Mucosa of gallbladder (tissue), 1 donor: ENCODE results near the gene ST8SIA6. TPM values are rescaled to one million over a fixed set of nuclear protein-coding genes. Genes with fewer than 3 reads are reported as not detected.
"Not testable (repeated sequence)": the region's sequence is repeated elsewhere in the genome, so short reads cannot be mapped to it uniquely, and the experiment has no call there.

Experiments used
- DNase-seq: peaks from one replicate; pipeline ENCODE4 v3.0.0-alpha.2; 2020; ENCODE audit warnings: low spot score
- total RNA-seq: library from RNA; stranded (reverse); gene quantifications from one replicate; pipeline ENCODE4 v1.2.1, GENCODE V29; 2021
- donor health status: DM: no; HTN: no; CAD: no.

The ST8SIA6 gene, protein sequence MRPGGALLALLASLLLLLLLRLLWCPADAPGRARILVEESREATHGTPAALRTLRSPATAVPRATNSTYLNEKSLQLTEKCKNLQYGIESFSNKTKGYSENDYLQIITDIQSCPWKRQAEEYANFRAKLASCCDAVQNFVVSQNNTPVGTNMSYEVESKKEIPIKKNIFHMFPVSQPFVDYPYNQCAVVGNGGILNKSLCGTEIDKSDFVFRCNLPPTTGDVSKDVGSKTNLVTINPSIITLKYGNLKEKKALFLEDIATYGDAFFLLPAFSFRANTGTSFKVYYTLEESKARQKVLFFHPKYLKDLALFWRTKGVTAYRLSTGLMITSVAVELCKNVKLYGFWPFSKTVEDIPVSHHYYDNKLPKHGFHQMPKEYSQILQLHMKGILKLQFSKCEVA
- 0.92 TPM for total RNA-seq

DNA sequence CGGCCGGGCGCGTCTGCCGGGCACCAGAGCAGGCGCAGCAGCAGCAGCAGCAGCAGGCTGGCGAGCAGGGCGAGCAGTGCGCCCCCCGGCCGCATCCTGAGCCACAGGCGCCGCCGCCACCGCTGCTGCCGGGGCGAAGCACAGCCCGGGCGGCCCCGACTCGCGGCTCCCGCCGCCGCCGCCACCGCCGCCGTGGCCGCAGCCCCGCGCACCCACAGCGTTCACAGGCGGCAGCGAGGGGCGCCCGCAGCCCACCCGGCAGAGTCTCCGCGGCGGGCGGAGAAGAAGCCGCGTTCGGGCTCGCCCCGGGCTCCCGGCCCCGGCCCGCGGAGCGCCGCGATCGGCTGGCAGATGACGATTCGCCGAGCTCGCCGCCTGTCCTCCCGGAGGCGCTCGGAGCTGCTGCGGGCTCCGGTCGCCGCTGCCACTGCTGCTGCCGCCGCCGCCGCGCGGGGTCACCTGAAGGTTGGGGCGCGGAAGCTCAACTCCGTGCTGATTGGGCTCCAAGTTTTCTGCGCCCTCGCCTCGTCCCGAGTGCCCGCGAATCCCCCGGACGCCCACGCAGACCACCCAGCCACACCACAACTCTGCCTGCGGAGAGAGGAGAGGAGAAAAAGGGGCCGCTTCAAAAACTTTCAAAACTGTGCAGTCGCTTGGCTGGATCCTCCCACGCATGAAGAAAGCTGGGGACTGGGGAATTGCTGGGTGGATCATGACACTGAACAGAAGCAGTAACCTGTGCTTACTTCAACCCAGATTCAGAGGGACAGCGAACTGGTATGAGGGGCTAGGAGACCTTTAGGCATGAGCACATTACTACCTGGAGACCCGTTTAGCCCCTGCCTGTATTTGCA, at the start of gene ST8SIA6:
TSS of gene ST8SIA6 (minus strand) at position 435 of the 854 bp plus-strand sequence. CDS start at position 95, 340 bp downstream.
- peak; percentile 33 for DNase-seq

DNA sequence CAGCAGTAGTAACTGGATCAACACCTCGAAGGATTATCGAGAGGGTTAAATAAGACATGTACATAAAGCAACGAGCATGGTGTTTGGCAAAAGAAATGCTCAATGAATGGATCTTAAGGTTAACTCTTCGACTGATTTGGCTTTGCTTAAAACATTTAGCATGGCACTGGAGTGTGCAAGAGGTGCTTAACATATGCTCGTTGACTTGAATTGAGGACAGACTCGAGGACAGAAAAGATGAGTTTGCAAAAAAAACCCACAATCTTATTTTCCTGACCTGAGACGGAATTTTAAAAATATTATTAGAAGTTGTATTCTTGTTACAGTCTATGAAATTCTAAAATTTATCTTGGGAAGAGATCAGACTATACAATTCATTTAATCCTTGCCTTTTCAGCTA, 49.4 kb upstream of the ST8SIA6 start:
- DNase-seq, result no peak

DNA sequence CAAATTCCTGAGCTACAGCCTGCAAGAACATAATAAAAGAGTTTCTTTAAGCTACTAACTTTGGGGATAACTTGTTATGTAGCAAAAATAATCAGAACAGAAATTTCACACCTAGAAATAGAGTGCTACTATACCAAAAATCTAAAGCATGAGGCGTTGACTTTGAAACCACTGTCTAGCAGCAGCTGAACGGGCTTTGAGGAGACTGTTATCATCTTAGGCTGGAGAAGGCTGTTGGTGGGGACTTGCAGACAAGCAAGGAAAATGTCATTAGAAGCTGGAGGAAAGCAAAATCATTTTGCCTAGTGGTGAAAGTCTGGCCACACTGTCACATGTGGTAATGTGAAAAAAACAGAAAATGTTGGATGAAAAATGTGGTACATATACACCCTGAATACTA, 48.4 kb upstream of the ST8SIA6 start:
- DNase-seq, result no peak

DNA sequence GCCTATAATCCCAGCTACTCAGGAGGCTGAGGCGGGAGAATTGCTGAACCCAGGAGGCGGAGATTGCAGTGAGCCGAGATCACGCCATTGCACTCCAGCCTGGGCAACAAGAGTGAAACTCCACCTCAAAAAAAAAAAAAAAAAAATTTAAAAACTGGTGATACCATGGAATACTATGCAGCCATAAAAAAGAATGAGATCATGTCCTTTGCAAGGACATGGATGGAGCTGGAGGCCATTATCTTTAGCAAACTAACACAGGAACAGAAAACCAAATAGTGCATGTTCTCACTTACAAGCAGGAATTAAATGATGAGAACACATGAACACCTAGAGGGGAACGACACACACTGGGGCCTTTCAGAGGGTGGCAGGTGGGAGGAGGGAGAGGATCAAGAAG, 44.6 kb upstream of the ST8SIA6 start:
- DNase-seq, result not testable (repeated sequence)

DNA sequence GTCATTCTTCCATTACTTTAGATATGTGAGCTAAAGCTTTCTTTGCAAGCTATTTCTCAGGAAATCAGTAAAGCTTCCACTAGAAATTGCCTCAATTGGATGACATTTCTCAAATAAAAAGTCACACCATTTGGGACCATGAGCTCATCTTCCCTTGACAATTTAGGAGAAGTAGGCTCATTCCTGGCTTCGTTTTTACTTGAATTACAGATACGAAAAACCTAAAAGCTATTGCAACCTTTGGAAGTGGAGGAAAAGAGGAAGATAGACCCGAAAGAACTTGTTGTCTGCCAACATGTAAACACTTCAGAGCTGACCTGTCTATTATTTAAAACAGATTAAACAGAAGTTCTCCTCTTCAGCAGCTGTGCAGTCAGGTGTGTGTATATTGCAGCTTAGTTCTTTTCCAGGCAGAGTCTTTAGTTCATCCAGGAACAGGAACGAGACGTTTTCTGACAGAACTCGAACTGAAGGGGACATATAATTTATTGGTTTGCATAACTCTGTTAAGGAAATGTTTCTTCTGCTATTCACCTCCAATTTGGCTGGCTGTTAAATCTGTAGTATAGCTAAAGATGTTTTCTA, 43.1 kb upstream of the ST8SIA6 start:
- no peak for DNase-seq

DNA sequence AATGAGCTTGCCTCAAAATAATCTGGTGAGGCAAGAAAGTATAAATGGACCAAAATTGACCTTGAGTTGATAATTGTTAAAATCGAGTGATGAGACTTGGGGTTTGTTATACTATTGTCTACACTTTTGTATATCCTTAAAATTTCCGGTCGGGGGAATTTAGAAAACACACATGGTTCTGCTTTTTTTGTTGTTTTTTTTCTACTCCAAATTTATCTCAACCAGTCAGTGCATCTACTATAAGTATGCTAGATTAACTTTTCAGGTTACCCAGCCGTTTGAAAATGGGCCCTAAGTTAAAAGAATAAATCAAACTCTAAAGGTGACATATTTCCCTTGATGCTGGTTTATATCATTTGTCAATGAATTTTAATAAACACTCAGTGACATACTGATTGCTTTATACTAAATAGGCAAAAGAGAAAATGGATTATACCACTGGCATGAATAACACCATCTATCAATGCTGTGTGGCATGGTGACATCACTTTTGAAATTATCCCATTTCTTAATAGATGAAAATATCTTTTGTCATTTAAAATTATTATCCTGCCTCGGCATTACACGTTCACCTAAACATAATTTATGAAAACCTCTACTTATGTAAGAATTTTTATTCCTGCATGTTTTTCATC, 40.3 kb upstream of the ST8SIA6 start:
- no peak for DNase-seq

DNA sequence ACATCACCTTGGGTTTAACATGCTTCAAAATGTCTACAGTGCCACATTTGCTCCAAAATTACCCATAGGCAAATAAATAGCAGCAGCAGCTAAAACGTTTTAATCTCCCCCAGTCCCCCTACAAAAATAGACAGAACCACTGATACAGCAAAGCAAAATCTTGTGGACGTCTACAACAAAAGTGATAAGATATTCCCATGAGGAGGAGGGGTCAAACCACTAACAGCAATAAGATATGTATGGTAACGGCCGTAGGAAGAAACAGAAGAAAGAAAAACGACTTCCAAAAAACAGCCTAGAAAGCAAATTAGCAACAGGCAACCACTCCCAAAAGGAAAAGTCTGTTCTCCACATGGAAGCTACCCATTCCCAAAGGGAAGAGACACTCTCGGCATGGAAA, 34.5 kb upstream of the ST8SIA6 start:
- no peak for DNase-seq

DNA sequence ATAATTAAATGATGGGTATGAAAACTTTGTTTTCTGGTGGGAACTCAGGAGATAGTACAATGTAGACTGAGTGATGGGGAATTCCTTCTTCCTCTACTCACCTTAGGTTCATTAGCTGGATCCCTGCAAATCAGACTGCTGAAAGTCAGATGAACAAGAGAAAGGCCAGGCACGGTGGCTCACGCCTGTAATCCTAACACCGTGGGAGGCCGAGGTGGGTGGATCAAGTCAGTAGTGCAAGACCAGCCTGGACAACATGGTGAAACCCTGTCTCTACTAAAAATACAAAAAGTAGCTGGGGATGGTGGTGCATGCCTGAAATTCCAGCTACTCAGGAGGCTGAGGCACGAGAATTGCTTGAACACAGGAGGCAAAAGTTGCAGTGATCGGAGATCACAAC, 28.7 kb upstream of the ST8SIA6 start:
- no peak for DNase-seq

DNA sequence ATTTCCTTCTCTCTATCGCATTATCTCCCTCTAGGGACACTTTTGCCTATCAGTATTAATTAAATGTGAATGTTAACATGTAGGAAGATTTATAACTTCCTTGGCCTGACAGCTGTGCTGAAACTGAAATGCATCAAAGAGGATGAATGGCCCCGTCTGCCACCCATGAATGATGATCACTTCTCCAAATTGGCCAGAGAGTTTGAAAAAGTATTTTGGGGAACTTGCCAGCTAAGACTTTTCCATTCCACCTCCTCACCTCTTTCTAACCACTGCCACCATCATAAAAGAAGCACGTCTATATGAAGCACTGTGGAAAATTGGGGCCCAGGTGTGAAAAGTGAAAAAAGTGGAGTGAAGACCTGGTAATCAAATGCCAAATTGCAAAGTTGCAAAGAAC, 25.4 kb upstream of the ST8SIA6 start:
- DNase-seq, result no peak

DNA sequence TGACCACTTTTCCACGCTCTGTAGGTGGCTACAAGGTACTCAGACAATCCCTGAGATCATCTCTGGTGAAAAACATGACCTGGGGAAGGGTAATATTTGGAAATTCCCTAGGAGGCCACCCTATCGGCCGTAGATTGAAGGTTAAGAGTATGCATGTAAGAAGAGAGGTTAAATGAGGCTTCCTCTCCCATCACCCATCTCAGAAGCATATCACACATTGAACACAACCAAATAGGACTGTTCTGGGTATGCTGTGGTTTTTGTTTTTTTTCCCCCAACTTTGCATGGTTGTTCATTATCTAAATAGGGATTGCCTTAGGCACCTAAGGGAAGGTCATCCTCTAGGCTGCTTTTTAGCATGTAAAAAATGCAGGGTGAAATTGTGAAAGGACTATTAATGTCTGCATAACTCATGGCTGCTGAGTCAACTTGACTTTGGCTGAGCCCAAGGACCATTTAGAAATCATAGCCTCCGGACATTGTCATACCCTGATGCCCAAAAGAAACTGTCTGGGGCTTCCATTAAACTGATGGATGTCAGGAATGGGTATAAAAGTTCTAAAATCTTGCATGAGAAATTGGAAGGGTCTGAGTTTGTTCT, 24.7 kb upstream of the ST8SIA6 start:
- no peak for DNase-seq

DNA sequence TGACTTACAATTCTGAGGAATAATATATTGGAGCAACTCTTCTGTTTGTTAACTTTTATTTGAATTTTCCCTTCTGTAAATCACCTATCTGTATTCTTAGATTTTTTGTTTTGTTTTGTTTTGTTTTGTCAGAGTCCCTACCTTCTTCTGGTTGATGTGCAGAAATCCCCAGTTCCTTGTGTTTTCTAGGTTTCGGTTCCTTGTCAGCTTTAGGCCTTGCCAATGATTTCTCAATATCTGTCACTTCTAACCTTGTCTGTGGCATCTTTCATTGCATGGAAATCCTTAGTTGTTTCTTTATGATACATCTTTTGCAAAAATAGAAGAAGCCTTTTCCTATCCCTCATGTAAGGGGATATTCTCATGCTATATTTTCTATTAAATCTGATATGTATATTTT, 21.7 kb upstream of the ST8SIA6 start:
- DNase-seq, result no peak

DNA sequence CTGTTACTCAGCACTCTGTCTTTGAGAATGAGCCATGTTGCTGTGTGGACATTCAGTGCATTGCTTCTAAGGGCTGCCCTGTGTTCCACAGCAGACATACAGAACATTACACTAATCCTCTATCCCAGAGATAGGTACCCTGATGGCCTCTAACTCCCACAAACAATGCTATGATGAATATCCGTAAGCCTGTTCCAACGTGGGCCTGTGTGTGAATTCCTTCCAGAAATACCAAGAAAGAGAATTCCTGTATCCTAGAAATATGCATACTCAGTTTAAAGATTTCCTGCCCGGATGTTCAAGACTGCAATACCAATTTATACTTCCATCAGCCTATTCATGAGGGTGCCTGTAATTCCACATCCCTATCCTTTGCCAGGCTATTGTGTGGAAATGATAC, 21.3 kb upstream of the ST8SIA6 start:
- no peak for DNase-seq

DNA sequence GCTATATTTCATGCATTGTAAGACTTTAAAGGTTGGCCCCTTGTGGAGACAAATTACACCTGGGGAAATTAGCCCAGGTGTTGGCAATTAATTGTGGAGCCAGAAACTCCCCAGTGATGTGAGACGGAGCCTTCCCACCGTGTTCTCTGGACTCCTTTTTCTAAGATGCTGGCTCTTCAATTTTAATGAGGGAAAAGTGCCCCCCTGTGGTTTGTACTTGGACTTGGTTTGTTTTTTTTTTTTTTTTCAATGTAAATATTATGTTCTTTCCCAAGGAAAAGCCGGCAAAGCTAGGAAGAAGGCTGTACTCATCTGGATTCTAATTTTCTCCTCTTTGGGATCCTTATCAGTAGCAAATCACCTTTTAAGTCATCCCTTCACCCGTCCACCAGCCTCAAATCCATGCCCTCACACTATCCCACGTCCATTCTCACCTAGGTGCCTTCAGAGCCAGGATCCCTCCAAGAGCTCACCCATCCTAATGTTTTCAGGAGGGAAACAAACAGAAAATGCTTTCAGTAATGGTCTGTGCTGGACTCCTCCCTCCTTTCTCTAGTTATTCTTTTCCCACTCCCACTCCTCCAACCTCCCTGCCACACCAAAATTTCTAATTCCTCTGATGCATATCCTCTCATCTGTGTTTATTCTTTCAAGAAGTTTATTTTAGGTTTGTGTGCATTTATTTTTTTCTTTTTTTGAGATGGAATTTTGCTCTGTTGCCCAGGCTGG, 20.4 kb upstream of the ST8SIA6 start:
- no peak for DNase-seq

DNA sequence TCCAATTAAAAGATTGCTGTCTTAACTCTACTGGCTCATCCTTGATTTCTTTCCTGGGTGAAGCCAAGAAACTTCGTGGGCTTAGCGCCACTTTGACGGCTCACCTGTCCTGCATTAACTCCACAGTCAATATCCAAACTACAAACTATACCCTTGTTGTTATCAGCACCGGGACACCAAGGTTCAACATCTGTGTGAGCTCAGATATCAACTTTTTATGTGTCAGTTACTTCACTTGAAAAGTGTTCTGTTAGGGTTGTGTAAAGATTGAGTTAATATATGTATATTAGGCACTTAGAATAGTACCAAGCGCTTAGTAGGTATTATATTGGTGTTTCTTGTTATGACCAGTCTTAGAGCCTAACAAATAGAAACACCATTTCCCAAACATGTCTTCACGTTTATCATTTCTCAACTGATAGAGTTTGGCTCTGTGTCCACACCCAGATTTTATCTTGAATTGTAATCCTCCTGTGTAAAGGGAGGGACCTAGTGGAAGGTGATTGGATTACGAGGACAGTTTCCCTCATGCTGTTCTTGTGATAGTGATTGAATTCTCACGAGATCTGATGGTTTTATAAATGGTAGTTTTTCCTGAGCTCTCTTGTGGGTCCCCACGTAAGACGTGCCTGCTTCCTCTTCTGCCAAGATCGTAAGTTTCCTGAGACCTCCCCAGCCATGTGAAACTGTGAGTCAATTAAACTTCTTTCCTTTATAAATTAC, 19.0 kb upstream of the ST8SIA6 start:
- DNase-seq, result no peak

DNA sequence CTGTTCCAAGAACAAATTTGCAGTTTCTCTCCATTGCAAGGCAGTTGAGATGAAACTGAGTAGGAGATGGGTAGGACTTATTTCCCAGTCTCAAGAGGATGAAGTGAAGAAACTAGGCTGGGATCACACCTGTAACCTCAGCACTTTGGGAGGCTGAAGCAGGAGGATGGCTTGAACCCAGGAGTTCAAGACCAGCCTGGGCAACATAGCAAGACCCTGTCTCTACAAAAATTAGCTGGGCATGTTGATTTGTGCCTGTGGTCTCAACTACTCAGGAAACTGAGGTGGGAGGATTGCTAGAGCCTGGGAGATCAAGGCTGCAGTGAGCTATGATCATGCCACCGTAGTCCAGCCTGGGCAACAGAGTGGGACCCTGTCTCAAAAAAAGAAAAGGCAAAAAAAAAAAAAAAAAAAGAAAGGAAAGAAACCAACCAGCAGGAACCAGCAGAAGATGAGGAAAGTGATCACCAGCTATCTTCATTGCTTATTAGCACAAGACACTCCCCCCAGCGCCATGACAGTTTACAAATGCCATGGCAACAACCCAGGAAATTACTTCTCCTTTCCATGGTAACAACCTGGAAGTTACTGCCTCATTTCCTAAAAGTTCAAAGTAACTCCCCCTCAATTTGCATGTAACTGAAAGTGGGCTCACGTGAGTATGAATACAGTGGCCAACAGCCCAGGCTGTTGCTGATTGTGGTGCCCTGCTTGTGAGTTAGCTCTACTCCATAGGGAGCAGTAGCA, 18.3 kb upstream of the ST8SIA6 start:
- no peak for DNase-seq

DNA sequence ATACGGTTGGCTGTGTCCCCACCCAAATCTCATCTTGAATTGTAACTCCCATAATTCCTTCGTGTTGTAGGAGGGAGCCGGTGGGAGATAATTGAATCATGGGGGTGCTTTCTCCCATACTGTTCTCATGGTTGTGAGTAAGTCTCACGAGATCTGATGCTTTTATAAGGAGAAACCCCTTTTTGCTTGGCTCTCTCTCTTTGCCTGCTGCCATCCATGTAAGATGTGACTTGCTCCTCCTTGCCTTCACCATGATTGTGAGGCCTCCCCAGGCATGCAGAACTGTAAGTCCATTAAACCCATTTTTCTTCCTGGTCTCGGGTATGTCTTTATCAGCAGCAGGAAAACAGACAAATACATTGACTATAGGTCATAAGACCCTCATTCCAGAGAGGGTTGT, 15.9 kb upstream of the ST8SIA6 start:
- no peak for DNase-seq

DNA sequence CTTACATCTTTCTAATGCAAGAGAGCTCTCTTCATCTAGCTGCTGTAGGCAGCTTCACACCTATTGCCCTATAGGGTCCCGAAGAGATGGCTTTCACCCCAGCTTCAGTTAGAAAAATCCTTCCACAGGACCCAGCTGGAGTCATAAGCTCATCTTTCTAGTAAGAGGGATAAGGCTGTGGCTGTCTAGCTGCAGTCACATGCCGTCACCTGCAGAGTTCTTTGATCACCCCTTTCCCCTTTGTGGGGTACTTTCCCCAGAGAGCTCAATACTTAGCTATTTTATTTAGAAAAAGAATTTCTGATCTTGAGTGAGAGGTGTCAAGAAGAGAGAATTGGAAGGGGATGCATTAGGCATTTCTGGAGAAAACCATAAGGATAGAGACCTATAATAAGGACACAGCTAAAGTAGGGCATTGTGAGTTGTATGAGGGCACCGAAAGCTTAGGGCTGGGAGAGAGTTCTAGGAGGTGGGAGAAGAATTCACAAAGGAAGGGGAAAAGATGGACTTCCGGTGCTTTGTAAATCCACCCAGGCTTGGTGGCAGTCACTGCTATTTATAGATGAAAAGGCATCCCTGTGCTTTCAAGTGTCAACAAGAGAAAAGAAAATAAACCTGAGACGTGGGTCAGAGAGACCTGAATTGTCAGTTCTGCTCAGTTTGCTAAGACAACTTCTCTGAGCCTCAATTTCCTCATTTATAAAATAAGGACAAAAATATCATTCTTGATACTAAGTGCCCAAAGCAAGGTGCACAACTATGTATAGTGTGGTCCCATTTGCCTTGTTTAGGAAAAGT, 11.1 kb upstream of the ST8SIA6 start:
- DNase-seq, result no peak

DNA sequence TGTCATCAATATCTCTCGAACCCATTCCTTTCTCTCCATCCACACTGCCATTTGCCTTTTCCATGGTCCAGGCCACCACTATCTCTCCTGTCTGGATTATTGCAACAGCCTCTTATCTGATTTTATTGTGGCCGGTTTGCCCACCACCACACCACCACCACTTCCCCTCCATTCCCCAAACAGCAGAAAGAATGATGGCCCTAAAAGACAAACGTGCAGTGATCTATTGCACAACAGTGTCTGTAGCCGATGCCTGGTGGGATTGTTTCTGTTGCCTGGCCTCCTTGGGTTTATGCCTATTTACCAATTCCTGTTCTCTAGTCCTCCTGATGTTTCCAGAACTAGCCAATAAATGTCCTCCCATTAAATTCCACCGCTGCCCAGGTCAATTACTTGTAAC, 10.2 kb upstream of the ST8SIA6 start:
- no peak for DNase-seq

DNA sequence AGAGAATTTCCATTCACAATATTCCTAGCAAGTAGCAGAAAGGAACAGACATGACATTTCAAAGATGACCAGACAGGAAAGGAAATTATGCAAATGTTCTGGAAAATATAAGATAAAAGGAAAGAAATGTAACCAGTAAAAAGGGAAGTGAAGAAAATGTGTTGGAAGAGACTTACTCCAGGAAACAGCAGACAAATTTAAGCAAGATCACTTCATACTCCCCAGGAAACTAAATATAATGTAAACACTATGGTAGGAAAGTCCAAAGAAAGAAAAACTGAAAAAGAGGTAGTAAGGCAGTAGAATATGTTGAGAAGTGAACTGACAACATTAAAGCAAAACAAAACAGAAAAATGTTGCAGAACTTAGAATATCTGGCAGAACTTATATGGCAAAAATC, 6.4 kb upstream of the ST8SIA6 start:
- DNase-seq, result no peak
